GM18526 (cell line): ENCODE results near the gene ECE1.

Source experiments
- POLR2A ChIP-seq: IDR thresholded peaks from 3 replicates; pipeline ENCODE4 v1.6.1; 2011; ENCODE audit not compliant: insufficient read length; ENCODE audit errors: extremely low read depth

Gene ECE1

GRCh38 chr1:21260405-21261125, 29.7 kb downstream of the ECE1 start:
- TF ChIP-seq POLR2A, result no peak

- no peak for TF ChIP-seq POLR2A
These were observed 30.8 kb downstream of the ECE1 start for GRCh38 chr1:21259316-21260076.

- no peak for TF ChIP-seq POLR2A
These were observed 31.7 kb downstream of the ECE1 start for GRCh38 chr1:21258331-21259134.

GRCh38 chr1:21257431-21258135, 32.7 kb downstream of the ECE1 start:
- TF ChIP-seq POLR2A, result no peak

GRCh38 chr1:21256776-21257175, 33.5 kb downstream of the ECE1 start:
- no peak for TF ChIP-seq POLR2A

GRCh38 chr1:21255943-21256320, 34.3 kb downstream of the ECE1 start:
- TF ChIP-seq POLR2A, result no peak

- no peak for TF ChIP-seq POLR2A
These were observed 34.9 kb downstream of the ECE1 start for GRCh38 chr1:21255284-21255942.

- no peak for TF ChIP-seq POLR2A
These were observed 35.8 kb downstream of the ECE1 start for GRCh38 chr1:21254335-21254951.

- TF ChIP-seq POLR2A, result no peak
These were observed 38.3 kb downstream of the ECE1 start for GRCh38 chr1:21251773-21252471.

GRCh38 chr1:21249940-21250493, 40.2 kb downstream of the ECE1 start:
- TF ChIP-seq POLR2A, result no peak

- TF ChIP-seq POLR2A, result no peak
These were observed 42.2 kb downstream of the ECE1 start for GRCh38 chr1:21247892-21248715.

GRCh38 chr1:21246905-21247642, 43.2 kb downstream of the ECE1 start:
- TF ChIP-seq POLR2A, result no peak
